22Rv1 (cell line): ENCODE measurements around the gene SERPINA12.

Source experiments
- H3K27ac ChIP-seq: fragments of 450-650 bp; 2 replicates; pipeline ENCODE4 v1.5.1; 2017
- ZFX ChIP-seq: fragments of 450-650 bp; IDR thresholded peaks from 2 replicates; pipeline ENCODE4 v1.6.1; 2017; ENCODE audit warnings: antibody characterized with exemption, borderline replicate concordance
- TF ChIP-seq, protein P1 (sequence below): fragments of 450-650 bp; IDR thresholded peaks from 2 replicates; pipeline ENCODE4 v1.5.1; 2017; ENCODE audit warnings: mild to moderate bottlenecking

SERPINA12 gene

DNA sequence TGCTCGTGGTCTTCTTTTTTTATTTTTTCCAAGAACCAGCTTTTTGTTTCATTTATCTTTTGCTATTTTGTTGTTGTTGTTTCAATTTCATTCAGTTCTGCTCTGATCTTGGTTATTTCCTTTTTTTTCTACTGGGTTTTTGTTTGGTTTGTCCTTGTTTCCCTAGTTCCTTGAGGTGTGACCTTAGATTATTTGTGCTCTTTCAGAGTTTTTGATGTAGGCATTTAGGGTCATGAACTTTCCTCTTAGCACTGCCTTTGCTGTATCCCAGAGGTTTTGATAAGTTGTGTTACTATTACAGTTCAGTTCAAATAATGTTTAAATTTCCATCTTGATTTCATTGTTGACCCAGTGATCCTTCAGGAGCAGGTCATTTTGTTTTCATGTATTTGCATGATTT is 53.3 kb downstream of the SERPINA12 start:
- TF ChIP-seq, protein P1, sequence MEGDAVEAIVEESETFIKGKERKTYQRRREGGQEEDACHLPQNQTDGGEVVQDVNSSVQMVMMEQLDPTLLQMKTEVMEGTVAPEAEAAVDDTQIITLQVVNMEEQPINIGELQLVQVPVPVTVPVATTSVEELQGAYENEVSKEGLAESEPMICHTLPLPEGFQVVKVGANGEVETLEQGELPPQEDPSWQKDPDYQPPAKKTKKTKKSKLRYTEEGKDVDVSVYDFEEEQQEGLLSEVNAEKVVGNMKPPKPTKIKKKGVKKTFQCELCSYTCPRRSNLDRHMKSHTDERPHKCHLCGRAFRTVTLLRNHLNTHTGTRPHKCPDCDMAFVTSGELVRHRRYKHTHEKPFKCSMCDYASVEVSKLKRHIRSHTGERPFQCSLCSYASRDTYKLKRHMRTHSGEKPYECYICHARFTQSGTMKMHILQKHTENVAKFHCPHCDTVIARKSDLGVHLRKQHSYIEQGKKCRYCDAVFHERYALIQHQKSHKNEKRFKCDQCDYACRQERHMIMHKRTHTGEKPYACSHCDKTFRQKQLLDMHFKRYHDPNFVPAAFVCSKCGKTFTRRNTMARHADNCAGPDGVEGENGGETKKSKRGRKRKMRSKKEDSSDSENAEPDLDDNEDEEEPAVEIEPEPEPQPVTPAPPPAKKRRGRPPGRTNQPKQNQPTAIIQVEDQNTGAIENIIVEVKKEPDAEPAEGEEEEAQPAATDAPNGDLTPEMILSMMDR, result no peak
- no peak for TF ChIP-seq ZFX
- H3K27ac ChIP-seq, result no peak overlapping the region

DNA sequence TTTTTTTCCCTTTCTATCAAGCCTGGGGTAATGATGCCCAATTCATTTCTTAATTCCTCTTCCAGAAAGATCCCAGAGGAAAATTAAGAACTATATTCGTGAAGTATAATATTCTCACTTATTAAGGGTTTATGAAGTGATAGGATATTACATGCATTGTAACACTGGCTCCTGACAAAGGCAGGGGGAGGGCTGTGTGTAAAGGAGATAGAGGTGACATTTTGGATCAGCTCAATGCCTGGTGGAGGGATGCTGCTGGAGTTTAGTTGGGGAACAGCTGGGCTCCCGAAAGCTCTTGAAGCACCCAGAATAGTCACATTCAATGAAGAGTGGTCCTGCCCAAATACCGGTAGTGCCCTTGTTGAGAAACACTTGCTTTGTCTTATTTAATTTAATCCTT is 57.4 kb downstream of the SERPINA12 start:
- H3K27ac ChIP-seq, result no peak overlapping the region
- TF ChIP-seq, protein P1, result no peak
- no peak for TF ChIP-seq ZFX

DNA sequence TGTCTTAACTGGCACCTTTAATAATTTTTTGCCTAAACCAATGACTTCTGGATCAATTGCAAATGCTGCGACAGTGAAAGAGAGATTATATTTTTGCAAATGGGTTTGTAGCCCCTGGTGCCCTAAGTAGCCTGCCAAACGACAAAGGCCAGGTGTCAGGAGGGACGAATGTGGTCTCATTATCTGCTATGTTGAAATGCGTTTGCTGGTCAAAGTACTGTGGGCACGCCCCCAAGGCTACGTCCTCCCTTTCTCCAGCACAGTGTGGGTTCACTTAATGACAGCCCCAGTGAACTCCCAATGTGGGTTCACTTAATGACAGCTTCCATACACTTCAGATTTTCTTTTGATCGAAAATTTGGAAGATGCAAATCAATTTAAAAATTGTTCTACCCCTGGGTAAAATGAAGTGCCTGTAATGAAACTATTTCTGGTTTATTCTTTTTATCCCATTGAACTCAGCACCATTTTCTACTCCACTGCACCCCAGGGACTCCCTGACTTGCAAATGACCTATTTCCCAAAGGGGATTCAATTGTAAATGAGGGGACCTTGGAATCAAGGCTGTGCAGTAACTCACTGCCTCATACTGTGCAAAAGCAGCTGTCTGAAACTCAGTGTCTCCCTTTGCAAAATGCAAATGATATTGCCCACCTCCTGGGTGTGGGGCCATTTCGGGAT is 58.0 kb downstream of the SERPINA12 start:
- no peak overlapping the region for H3K27ac ChIP-seq
- TF ChIP-seq ZFX, result no peak
- TF ChIP-seq, protein P1, result no peak

DNA sequence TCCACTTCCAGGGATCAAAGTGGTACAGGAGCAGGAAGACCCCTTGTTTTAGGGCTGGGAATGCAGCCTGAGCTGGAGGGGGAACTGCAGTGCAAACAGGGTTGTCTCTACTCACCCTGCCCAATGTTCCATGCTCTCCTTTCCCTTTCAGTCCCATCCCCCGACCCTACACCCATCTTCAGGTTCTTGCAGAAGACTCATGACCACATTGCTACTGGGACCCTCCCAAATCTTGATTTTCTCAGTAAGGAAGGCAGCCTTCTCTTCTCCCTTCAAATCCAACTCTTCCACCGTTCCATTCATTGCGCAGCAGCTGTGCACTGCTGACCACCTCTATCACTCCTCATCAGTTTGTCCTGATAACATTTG is 58.6 kb downstream of the SERPINA12 start:
- TF ChIP-seq, protein P1, result no peak
- TF ChIP-seq ZFX, result no peak
- no peak overlapping the region for H3K27ac ChIP-seq

DNA sequence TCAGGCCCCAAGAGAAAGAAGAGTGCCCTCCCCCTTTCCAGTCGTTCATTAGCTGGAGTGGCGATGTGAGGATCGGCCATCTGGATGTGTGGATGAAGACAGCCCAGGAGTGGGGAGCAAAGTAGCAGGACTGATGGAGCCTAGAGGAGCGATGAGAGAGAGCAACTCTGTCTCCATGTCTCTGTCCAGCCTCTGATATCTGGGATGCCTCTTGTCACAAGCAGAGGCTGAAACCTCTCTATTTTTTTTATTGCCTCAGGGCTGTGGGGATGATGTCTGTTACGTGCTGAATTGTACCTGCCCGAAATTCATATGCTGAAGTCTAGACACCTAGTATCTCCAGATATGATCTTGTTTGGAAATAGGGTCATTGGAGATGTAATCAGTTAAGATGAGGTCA is 59.3 kb downstream of the SERPINA12 start:
- H3K27ac ChIP-seq, result no peak overlapping the region
- TF ChIP-seq, protein P1, result no peak
- no peak for TF ChIP-seq ZFX

DNA sequence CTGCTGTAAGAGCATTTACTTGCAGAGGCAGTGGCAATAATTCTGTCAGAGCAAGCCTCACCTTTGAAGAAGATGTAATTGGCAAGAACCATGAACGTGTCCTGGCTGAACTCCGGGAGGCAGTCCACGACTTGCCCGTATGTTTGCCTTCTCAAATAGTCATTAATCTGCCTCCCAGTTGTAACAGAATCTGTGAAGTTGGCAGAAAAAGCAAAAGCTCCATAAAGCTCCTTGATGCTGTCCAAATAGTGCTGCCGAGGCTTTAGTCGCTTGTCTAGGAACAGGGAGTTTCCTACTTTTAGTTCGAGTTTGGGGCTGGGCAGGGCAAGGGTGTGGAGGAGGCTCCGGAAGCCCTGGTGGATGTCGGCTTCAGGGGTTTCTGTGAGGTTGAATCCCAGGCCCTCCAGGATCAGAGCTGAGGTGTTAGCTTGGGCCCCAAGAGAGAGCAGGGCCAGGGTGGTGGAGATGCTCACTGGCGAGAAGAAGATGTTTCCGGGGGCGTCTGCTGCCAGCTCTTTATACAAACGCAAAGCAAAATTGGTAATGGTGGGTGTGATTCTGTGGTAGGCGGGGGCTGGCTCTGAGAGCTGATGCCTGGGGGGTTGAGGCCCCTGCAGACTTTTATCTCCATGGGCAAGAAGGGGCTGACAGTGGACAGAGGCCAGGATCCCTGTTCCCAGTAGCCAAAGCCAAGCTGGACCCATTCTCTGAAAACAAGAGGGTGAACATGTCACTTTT is 61.0 kb downstream of the SERPINA12 start:
- H3K27ac ChIP-seq, result no peak overlapping the region
- no peak for TF ChIP-seq ZFX
- TF ChIP-seq, protein P1, result no peak

DNA sequence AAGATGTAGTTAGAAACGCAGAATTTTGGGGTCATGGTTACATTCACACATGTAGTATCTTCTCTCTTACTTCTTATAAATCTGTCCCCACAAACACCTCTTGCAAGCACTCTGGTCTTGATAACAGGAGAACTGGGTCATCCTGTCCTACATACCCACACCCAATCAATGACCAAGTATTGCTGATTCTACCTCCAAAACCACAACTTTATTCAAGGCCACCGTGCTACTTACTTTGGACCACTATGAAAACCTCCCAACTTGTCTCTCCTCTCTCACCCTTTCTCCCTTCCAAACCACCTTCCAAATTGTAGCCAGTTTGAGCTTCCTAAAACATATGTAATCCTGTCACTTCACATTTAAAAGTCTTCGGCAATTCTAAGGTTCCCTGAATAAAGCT is 62.1 kb downstream of the SERPINA12 start:
- TF ChIP-seq, protein P1, result no peak
- no peak overlapping the region for H3K27ac ChIP-seq
